Erythroblast (primary cell): ENCODE measurements around the gene LRRTM4.

Experiments used
- GATA1 ChIP-seq: IDR thresholded peaks from 2 replicates; pipeline ENCODE4 v1.6.1; 2011; ENCODE audit warnings: low read depth, mild to moderate bottlenecking, control low read depth, low read length, moderate library complexity
- POLR2A ChIP-seq: IDR thresholded peaks from 2 replicates; pipeline ENCODE4 v1.6.1; 2011; ENCODE audit warnings: mild to moderate bottlenecking, low read length

DNA sequence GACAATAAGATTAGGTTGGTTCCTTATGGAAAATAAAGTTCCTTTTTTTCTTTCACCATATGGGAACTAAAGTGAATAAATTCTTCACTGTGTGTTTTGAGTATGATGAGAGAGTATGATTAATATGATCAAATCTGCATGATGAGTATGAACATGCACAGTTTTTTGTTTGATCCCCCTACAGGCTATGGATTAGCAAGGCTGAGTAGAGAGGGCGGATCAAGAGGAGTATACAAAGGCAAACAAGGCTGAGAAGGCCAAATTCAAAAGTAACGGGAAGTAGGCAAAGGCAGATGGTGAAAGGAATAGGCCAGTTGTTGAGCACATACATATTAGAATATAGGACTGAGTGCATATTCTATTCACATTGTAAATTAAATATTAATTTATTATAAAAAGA, 508.2 kb downstream of the LRRTM4 start:
- TF ChIP-seq POLR2A, result no peak
- no peak for TF ChIP-seq GATA1
